Neuron (in vitro differentiated cells): Measurements from ENCODE around the gene MADD.

Experiments used
- H2AFZ ChIP-seq: one replicate; pipeline ENCODE4 v1.6.1; 2013; ENCODE audit warnings: low read depth, mild to moderate bottlenecking, inconsistent platforms, low read length, moderate library complexity
- H3K27me3 ChIP-seq: one replicate; pipeline ENCODE4 v1.6.1; 2013; ENCODE audit warnings: low read length; ENCODE audit not compliant: insufficient read depth
- H3K36me3 ChIP-seq: one replicate; pipeline ENCODE4 v1.6.1; 2013; ENCODE audit warnings: low read length; ENCODE audit not compliant: insufficient read depth
- H3K4me1 ChIP-seq: one replicate; pipeline ENCODE4 v1.6.1; 2013; ENCODE audit warnings: low read length; ENCODE audit not compliant: insufficient read depth
- H3K4me3 ChIP-seq: 2 replicates; pipeline ENCODE4 v1.5.1; 2013; ENCODE audit warnings: mild to moderate bottlenecking, low read length, moderate library complexity
- H3K9me3 ChIP-seq: one replicate; pipeline ENCODE4 v1.6.1; 2013; ENCODE audit warnings: low read length

The MADD gene

GRCh38 chr11:47356998-47357329, 87.0 kb downstream of the MADD start:
- Histone ChIP-seq H3K4me3 (no peak overlapping the region), H2AFZ (no peak overlapping the region), H3K9me3 (no peaks in the 10 kb centered on the region), H3K36me3 (no peaks in the 10 kb centered on the region), H3K27me3 (no peaks in the 10 kb centered on the region), H3K4me1 (no peaks in the 10 kb centered on the region)

- Histone ChIP-seq H3K36me3 (no peaks in the 10 kb centered on the region), H3K4me1 (no peaks in the 10 kb centered on the region), H3K4me3 (no peak overlapping the region), H2AFZ (no peak overlapping the region), H3K9me3 (no peaks in the 10 kb centered on the region), H3K27me3 (no peaks in the 10 kb centered on the region)
Measured at GRCh38 chr11:47357985-47358730, 88.2 kb downstream of the MADD start.

- no peaks in the 10 kb centered on the region for H3K4me1 ChIP-seq
- H2AFZ ChIP-seq: no peak overlapping the region
- H3K9me3 ChIP-seq: no peaks in the 10 kb centered on the region
- H3K36me3 ChIP-seq: no peaks in the 10 kb centered on the region
- H3K4me3 ChIP-seq: no peak overlapping the region
- H3K27me3 ChIP-seq: no peaks in the 10 kb centered on the region
Measured at GRCh38 chr11:47358731-47359051, 88.8 kb downstream of the MADD start.

GRCh38 chr11:47359162-47359561, 89.2 kb downstream of the MADD start:
- H3K4me3 ChIP-seq: no peak overlapping the region
- no peaks in the 10 kb centered on the region for H3K36me3 ChIP-seq
- H2AFZ ChIP-seq: no peak overlapping the region
- no peaks in the 10 kb centered on the region for H3K4me1 ChIP-seq
- H3K9me3 ChIP-seq: no peaks in the 10 kb centered on the region
- H3K27me3 ChIP-seq: no peaks in the 10 kb centered on the region

- Histone ChIP-seq H3K9me3 (no peaks in the 10 kb centered on the region), H3K27me3 (no peaks in the 10 kb centered on the region), H3K4me1 (no peaks in the 10 kb centered on the region), H3K4me3 (no peak overlapping the region), H2AFZ (no peak overlapping the region), H3K36me3 (no peaks in the 10 kb centered on the region)
Measured at GRCh38 chr11:47359586-47359985, 89.7 kb downstream of the MADD start.

GRCh38 chr11:47360341-47360740, 90.4 kb downstream of the MADD start:
- Histone ChIP-seq H3K9me3 (no peaks in the 10 kb centered on the region), H2AFZ (no peak overlapping the region), H3K4me1 (no peaks in the 10 kb centered on the region), H3K36me3 (no peaks in the 10 kb centered on the region), H3K27me3 (no peaks in the 10 kb centered on the region), H3K4me3 (no peak overlapping the region)

GRCh38 chr11:47361419-47361818, 91.5 kb downstream of the MADD start:
- no peaks in the 10 kb centered on the region for H3K4me1 ChIP-seq
- no peaks in the 10 kb centered on the region for H3K36me3 ChIP-seq
- no peaks in the 10 kb centered on the region for H3K9me3 ChIP-seq
- H2AFZ ChIP-seq: no peak overlapping the region
- H3K27me3 ChIP-seq: no peaks in the 10 kb centered on the region
- H3K4me3 ChIP-seq: no peak overlapping the region

GRCh38 chr11:47366020-47366490, 96.1 kb downstream of the MADD start:
- H3K9me3 ChIP-seq: no peaks in the 10 kb centered on the region
- H3K4me1 ChIP-seq: no peaks in the 10 kb centered on the region
- peaks cover 3% of the 10 kb centered on the region for H3K27me3 ChIP-seq

GRCh38 chr11:47369676-47370075, 99.7 kb downstream of the MADD start:
- no peaks in the 10 kb centered on the region for H3K9me3 ChIP-seq
- no peak overlapping the region for H2AFZ ChIP-seq
- H3K27me3 ChIP-seq: peaks cover 3% of the 10 kb centered on the region
- H3K36me3 ChIP-seq: no peaks in the 10 kb centered on the region
- no peak overlapping the region for H3K4me3 ChIP-seq
- H3K4me1 ChIP-seq: no peaks in the 10 kb centered on the region

More at GRCh38 chr11:47366020-47366490, 96.1 kb downstream of the MADD start:
- H3K4me3 ChIP-seq: no peak overlapping the region
- no peaks in the 10 kb centered on the region for H3K36me3 ChIP-seq
- no peak overlapping the region for H2AFZ ChIP-seq

GRCh38 chr11:47372422-47372821, 102.5 kb downstream of the MADD start:
- H2AFZ ChIP-seq: no peak overlapping the region
- H3K27me3 ChIP-seq: peaks cover 3% of the 10 kb centered on the region
- H3K4me1 ChIP-seq: no peaks in the 10 kb centered on the region
- H3K36me3 ChIP-seq: no peaks in the 10 kb centered on the region
- H3K4me3 ChIP-seq: no peak overlapping the region
- no peaks in the 10 kb centered on the region for H3K9me3 ChIP-seq

- Histone ChIP-seq H2AFZ (no peak overlapping the region), H3K36me3 (no peaks in the 10 kb centered on the region), H3K4me3 (no peak overlapping the region), H3K4me1 (no peaks in the 10 kb centered on the region), H3K9me3 (no peaks in the 10 kb centered on the region), H3K27me3 (peaks cover 2% of the 10 kb centered on the region)
Measured at GRCh38 chr11:47373876-47374719, 104.2 kb downstream of the MADD start.

- no peak overlapping the region for H2AFZ ChIP-seq
- H3K4me3 ChIP-seq: no peak overlapping the region
- H3K9me3 ChIP-seq: no peaks in the 10 kb centered on the region
- no peaks in the 10 kb centered on the region for H3K4me1 ChIP-seq
- H3K27me3 ChIP-seq: no peaks in the 10 kb centered on the region
- no peaks in the 10 kb centered on the region for H3K36me3 ChIP-seq
Measured at GRCh38 chr11:47374720-47375019, 104.7 kb downstream of the MADD start.

GRCh38 chr11:47375020-47375419, 105.1 kb downstream of the MADD start:
- no peaks in the 10 kb centered on the region for H3K4me1 ChIP-seq
- H2AFZ ChIP-seq: no peak overlapping the region
- H3K9me3 ChIP-seq: no peaks in the 10 kb centered on the region
- H3K36me3 ChIP-seq: no peaks in the 10 kb centered on the region
- no peaks in the 10 kb centered on the region for H3K27me3 ChIP-seq
- H3K4me3 ChIP-seq: no peak overlapping the region
